PC-3 (cell line): Measurements from ENCODE around the gene GPC3.

Experiments
- CTCF ChIP-seq: fragments of 300-600 bp; sonication (generic); conservative IDR thresholded peaks from 2 replicates; pipeline ENCODE4 v1.5.1; 2017; ENCODE audit warnings: antibody characterized with exemption, low read depth, mild to moderate bottlenecking, low read length
- EZH2phosphoT487 ChIP-seq: fragments of 300-600 bp; sonication (generic); IDR thresholded peaks from 2 replicates; pipeline ENCODE4 v1.6.1; 2018; ENCODE audit warnings: mild to moderate bottlenecking, antibody characterized with exemption, low read length, borderline replicate concordance

GRCh38 chrX:133981924-133982323 is 3.5 kb downstream of the GPC3 start:
- TF ChIP-seq CTCF (no peak), EZH2phosphoT487 (no peak)
